ENCODE data around the gene SLC4A1. TPM values are rescaled to one million over a fixed set of nuclear protein-coding genes. Genes with fewer than 3 reads are reported as not detected.

The SLC4A1 gene
- total and polyA plus RNA-seq, 2 of the 13 experiments (the other 11 are each of a cell fraction or from before 2014, with no cell fraction given): not detected

GRCh38 chr17:44220213-44221083, 47.5 kb downstream of the SLC4A1 start (continued):
- TF ChIP-seq ZHX1 (CRISPR knock-in tag; IDR thresholded peaks at IDR 0.05; ENCODE audit: low read depth): no peak
- peak; percentile 53; the same call in 1 of the 2 replicates for TF ChIP-seq KAT7 (CRISPR knock-in tag; IDR thresholded peaks at IDR 0.05; ENCODE audit: borderline replicate concordance)
- TF ChIP-seq PCBP1 (IDR thresholded peaks at IDR 0.05; ENCODE audit: borderline replicate concordance, low read depth, low read length): no peak
- no peak for TF ChIP-seq ZNF253 (CRISPR knock-in tag; IDR thresholded peaks at IDR 0.05; ENCODE audit: borderline replicate concordance)
- TF ChIP-seq NFKB2 (CRISPR knock-in tag; IDR thresholded peaks at IDR 0.05; ENCODE audit: borderline replicate concordance): peak; percentile 75; the same call in 1 of the 2 replicates
- 0 out of 2 replicates have a peak, but pooled peaks have one; percentile 1 for TF ChIP-seq ZNF878 (CRISPR knock-in tag; IDR thresholded peaks at IDR 0.05)
- peak; percentile 64 for TF ChIP-seq POLR2G (IDR thresholded peaks at IDR 0.05; ENCODE audit: low read depth, low read length)
- TF ChIP-seq NKX3-1 (CRISPR knock-in tag; IDR thresholded peaks at IDR 0.05): peak; percentile 40; the same call in 1 of the 2 replicates
- TF ChIP-seq RARA (CRISPR knock-in tag; IDR thresholded peaks at IDR 0.05): no peak
- TF ChIP-seq ZBTB4 (CRISPR knock-in tag; IDR thresholded peaks at IDR 0.05; ENCODE audit: borderline replicate concordance): no peak
- TF ChIP-seq ZNF383 (CRISPR knock-in tag; IDR thresholded peaks at IDR 0.05; ENCODE audit: borderline replicate concordance): no peak
- no peak for TF ChIP-seq HNRNPH1 (optimal IDR thresholded peaks at IDR 0.05; ENCODE audit: low read depth, low read length)
- no peak for TF ChIP-seq RFX1 (IDR thresholded peaks at IDR 0.05)
- TF ChIP-seq PAF1 (CRISPR knock-in tag; IDR thresholded peaks at IDR 0.05): no peak
- 0 out of 2 replicates have a peak, but pooled peaks have one; percentile 24 for TF ChIP-seq ZNF224 (CRISPR knock-in tag; IDR thresholded peaks at IDR 0.05)
- no peak for TF ChIP-seq ZNF451 (CRISPR knock-in tag; IDR thresholded peaks at IDR 0.05)
- peak; percentile 27; the same call in 1 of the 2 replicates for TF ChIP-seq ZNF605 (CRISPR knock-in tag; IDR thresholded peaks at IDR 0.05)
- TF ChIP-seq ZNF282 (IDR thresholded peaks at IDR 0.05; ENCODE audit: partially characterized antibody): no peak
- TF ChIP-seq NR2F1 (CRISPR knock-in tag; IDR thresholded peaks at IDR 0.05): no peak
- peak; percentile 37; the same call in 1 of the 2 replicates for TF ChIP-seq HDAC1 (CRISPR knock-in tag; IDR thresholded peaks at IDR 0.05)
- no peak for TF ChIP-seq DMTF1 (CRISPR knock-in tag; IDR thresholded peaks at IDR 0.05)
- TF ChIP-seq KMT2A (CRISPR knock-in tag; IDR thresholded peaks at IDR 0.05): no peak
